ENCODE measurements around the gene CDKN2B. TPM values are rescaled to one million over a fixed set of nuclear protein-coding genes. Genes with fewer than 3 reads are reported as not detected.
"Not testable (repeated sequence)": the region's sequence is repeated elsewhere in the genome, so short reads cannot be mapped to it uniquely, and the experiment has no call there.

The CDKN2B gene, protein sequence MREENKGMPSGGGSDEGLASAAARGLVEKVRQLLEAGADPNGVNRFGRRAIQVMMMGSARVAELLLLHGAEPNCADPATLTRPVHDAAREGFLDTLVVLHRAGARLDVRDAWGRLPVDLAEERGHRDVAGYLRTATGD
- 8.5 and 18.6 TPM in 2 replicates for total RNA-seq
- polyA plus RNA-seq: 6.0 and 15.1 TPM in 2 replicates

- Histone ChIP-seq H3K9me2 (replicated peaks; ENCODE audit: insufficient read depth) (no peaks in the 10 kb centered on the region), H3K4me3 (peak within 1 kb of the TSS; percentile 41), H3K9me3 (ENCODE audit: low read depth) (no peaks in the 10 kb centered on the region), H3K36me3 (replicated peaks; ENCODE audit: insufficient read depth, low read depth) (no peaks in the 10 kb centered on the region), H3K4me1 (ENCODE audit: insufficient read depth) (no peaks in the 10 kb centered on the region), H3K79me2 (no peaks in the 10 kb centered on the region), H3K27ac (peak within 1 kb of the TSS; percentile 78), H2AFZ (peak within 1 kb of the TSS; percentile 81), H3K4me2 (peak within 1 kb of the TSS; percentile 89), H3K27me3 (peaks cover 41% of the 10 kb centered on the region), H4K20me1 (ENCODE audit: insufficient read depth, poor library complexity, severe bottlenecking) (no peaks in the 10 kb centered on the region)
- 1% methylated on average over 80 of the region's 86 CpGs for whole genome bisulfite sequencing (ENCODE audit: low lambda C conversion rate, missing lambda C conversion rate)
- peak; percentile 98 for DNase-seq (ENCODE audit: low spot score)
- peak; percentile 88 for TF ChIP-seq CTCF (IDR thresholded peaks at IDR 0.05; ENCODE audit: poor library complexity)
- TF ChIP-seq EZH2 (IDR thresholded peaks at IDR 0.05; ENCODE audit: borderline replicate concordance): no peak
These were observed at the start of gene CDKN2B for GRCh38 chr9:22008717-22009505. Gene CDKN2B (minus strand): TSS chr9:22009305. CDS start chr9:22008953, 352 bp downstream.

GRCh38 chr9:22057972-22058371, 48.9 kb upstream of the CDKN2B start:
- H3K4me1 ChIP-seq (ENCODE audit: insufficient read depth); H3K4me2 ChIP-seq; H3K27me3 ChIP-seq; H3K4me3 ChIP-seq; H3K36me3 ChIP-seq (replicated peaks; ENCODE audit: insufficient read depth, low read depth); H3K79me2 ChIP-seq; H2AFZ ChIP-seq; H3K9me3 ChIP-seq (ENCODE audit: low read depth); H4K20me1 ChIP-seq (ENCODE audit: insufficient read depth, poor library complexity, severe bottlenecking); DNase-seq (ENCODE audit: low spot score); H3K9me2 ChIP-seq (replicated peaks; ENCODE audit: insufficient read depth); H3K27ac ChIP-seq: not testable (repeated sequence)
- WGBS (ENCODE audit: low lambda C conversion rate, missing lambda C conversion rate): 94% methylated on average over 6 of the region's 6 CpGs

DNA sequence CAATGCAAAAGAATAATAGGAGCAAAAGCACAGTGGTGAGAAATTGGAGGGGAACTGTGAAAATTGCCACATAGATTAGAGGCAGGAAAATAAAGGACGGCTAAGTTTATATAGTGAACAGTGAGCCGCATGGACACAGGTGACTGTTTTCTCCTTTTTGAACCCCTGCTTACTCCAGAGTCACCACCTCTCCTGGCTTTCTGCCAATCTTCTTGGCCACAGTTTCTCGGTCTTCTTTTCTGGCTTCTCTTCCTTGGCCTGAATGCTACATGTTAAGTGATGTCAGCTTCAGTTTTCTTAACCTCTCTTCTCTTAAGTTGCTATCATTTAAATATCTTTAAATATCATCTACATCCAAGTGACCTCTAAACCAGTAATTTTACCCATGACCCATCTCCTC, 47.3 kb upstream of the CDKN2B start:
- Histone ChIP-seq H3K27ac (no peak overlapping the region), H3K4me3 (no peak overlapping the region), H3K4me2 (no peak overlapping the region), H2AFZ (no peak overlapping the region), H4K20me1 (ENCODE audit: insufficient read depth, poor library complexity, severe bottlenecking) (no peaks in the 10 kb centered on the region), H3K9me3 (ENCODE audit: low read depth) (no peaks in the 10 kb centered on the region), H3K9me2 (replicated peaks; ENCODE audit: insufficient read depth) (no peaks in the 10 kb centered on the region), H3K4me1 (ENCODE audit: insufficient read depth) (no peaks in the 10 kb centered on the region), H3K79me2 (no peaks in the 10 kb centered on the region), H3K36me3 (replicated peaks; ENCODE audit: insufficient read depth, low read depth) (no peaks in the 10 kb centered on the region), H3K27me3 (no peaks in the 10 kb centered on the region)
- 57% methylated on average over 3 of the region's 3 CpGs for WGBS (ENCODE audit: low lambda C conversion rate, missing lambda C conversion rate)
- no peak for DNase-seq (ENCODE audit: low spot score)
- TF ChIP-seq EZH2phosphoT487 (IDR thresholded peaks at IDR 0.05; ENCODE audit: low read depth, severe bottlenecking, unreplicated experiment): no peak
- no peak for TF ChIP-seq CTCF (IDR thresholded peaks at IDR 0.05; ENCODE audit: poor library complexity)
- TF ChIP-seq EZH2 (IDR thresholded peaks at IDR 0.05; ENCODE audit: borderline replicate concordance): no peak

GRCh38 chr9:22055090-22055489, 46.0 kb upstream of the CDKN2B start:
- H3K27ac ChIP-seq: no peak overlapping the region
- no peak overlapping the region for H3K4me3 ChIP-seq
- no peaks in the 10 kb centered on the region for H3K4me1 ChIP-seq (ENCODE audit: insufficient read depth)
- no peak for DNase-seq (ENCODE audit: low spot score)
- no peak overlapping the region for H2AFZ ChIP-seq
- no peaks in the 10 kb centered on the region for H3K27me3 ChIP-seq
- no peaks in the 10 kb centered on the region for H3K36me3 ChIP-seq (replicated peaks; ENCODE audit: insufficient read depth, low read depth)
- no peak overlapping the region for H3K4me2 ChIP-seq
- no peaks in the 10 kb centered on the region for H4K20me1 ChIP-seq (ENCODE audit: insufficient read depth, poor library complexity, severe bottlenecking)
- no peaks in the 10 kb centered on the region for H3K9me2 ChIP-seq (replicated peaks; ENCODE audit: insufficient read depth)
- no peaks in the 10 kb centered on the region for H3K79me2 ChIP-seq
- TF ChIP-seq EZH2phosphoT487 (IDR thresholded peaks at IDR 0.05; ENCODE audit: low read depth, severe bottlenecking, unreplicated experiment) (no peak), CTCF (IDR thresholded peaks at IDR 0.05; ENCODE audit: poor library complexity) (no peak), EZH2 (IDR thresholded peaks at IDR 0.05; ENCODE audit: borderline replicate concordance) (no peak)
- H3K9me3 ChIP-seq (ENCODE audit: low read depth): no peaks in the 10 kb centered on the region

Measured in hepatocyte (in vitro differentiated cells).